Endothelial cell of umbilical vein (primary cell): Measurements from ENCODE around the gene HNRNPK. TPM values are rescaled to one million over a fixed set of nuclear protein-coding genes. Genes with fewer than 3 reads are reported as not detected.
"Not testable (repeated sequence)": the region's sequence is repeated elsewhere in the genome, so short reads cannot be mapped to it uniquely, and the experiment has no call there.

ENCODE experiments used
- BruUV-seq: library from RNA; stranded (reverse); fragments of 400-500 nt; replicated peaks from 2 replicates; lab custom pipeline; 2021; lab: Mats Ljungman, UMichigan
- CTCF ChIA-PET: fragments of 300-600, 350-600 bp; sonication (Branson Sonifier 250); formaldehyde crosslinking; loops from one replicate; lab custom pipeline; 2021; ENCODE audit warnings: antibody characterized with exemption, inconsistent platforms; lab: Charles Lee
- POLR2A ChIA-PET: fragments of 300-600, 350-600 bp; sonication (Branson Sonifier 250); formaldehyde crosslinking; loops from one replicate; lab custom pipeline; 2021; ENCODE audit warnings: antibody characterized with exemption, inconsistent platforms; lab: Charles Lee
- DNase-seq: peaks from one replicate; pipeline ENCODE4 v3.0.0-alpha.2; 2011; ENCODE audit warnings: low read depth, low spot score
- FAIRE-seq: peaks from 2 replicates; lab custom pipeline; 2011; peaks lifted over from hg19 to GRCh38; lab: Jason Lieb, UNC
- H2AFZ ChIP-seq: 2 replicates; pipeline ENCODE4 v1.6.0; 2012; ENCODE audit warnings: low read depth, low read length, control low read depth, inconsistent platforms
- H3K27ac ChIP-seq: 2 replicates; pipeline ENCODE4 v1.5.1; 2011; ENCODE audit warnings: low read depth, mild to moderate bottlenecking, control low read depth, low read length, moderate library complexity; ENCODE audit not compliant: insufficient read depth
- H3K27me3 ChIP-seq, 2 experiments: 2 replicates each; pipeline versions ENCODE4 v1.6.0 to v1.6.1; 2011; ENCODE audit warnings: low read length in 2 of 2, mixed read lengths in 1 of 2; ENCODE audit not compliant: control insufficient read depth in 2 of 2, insufficient read depth in 2 of 2
- H3K36me3 ChIP-seq, 2 experiments: 2 replicates in 1 of 2; 3 replicates in 1 of 2; pipeline ENCODE4 v1.5.1; 2011; ENCODE audit warnings: low read length in 2 of 2, mild to moderate bottlenecking in 1 of 2, moderate library complexity in 1 of 2; ENCODE audit not compliant: control insufficient read depth in 2 of 2, insufficient read depth in 2 of 2; ENCODE audit errors: extremely low read depth in 1 of 2
- H3K4me1 ChIP-seq: 3 replicates; pipeline ENCODE4 v1.5.1; 2011; ENCODE audit warnings: mild to moderate bottlenecking, low read length; ENCODE audit not compliant: control insufficient read depth, insufficient read depth; ENCODE audit errors: extremely low read depth
- H3K4me2 ChIP-seq: 2 replicates; pipeline ENCODE4 v1.6.1; 2011; ENCODE audit warnings: low read length, control low read depth, mixed read lengths; ENCODE audit not compliant: insufficient read depth
- H3K4me3 ChIP-seq, 3 experiments: fragments of 200-600 bp in 1 of 3; sonication (generic), shearing (Covaris generic) in 1 of 3; replicated peaks in 1 of 3; 2 replicates each; pipeline ENCODE4 v1.5.1; 2011 to 2016; ENCODE audit warnings: control low read depth in 3 of 3, low read length in 3 of 3, mild to moderate bottlenecking in 2 of 3, inconsistent platforms in 1 of 3, low read depth in 1 of 3, moderate library complexity in 1 of 3; ENCODE audit not compliant: insufficient read depth in 1 of 3
- H3K79me2 ChIP-seq: 2 replicates; pipeline ENCODE4 v1.6.0; 2012; ENCODE audit warnings: low read length, inconsistent platforms; ENCODE audit not compliant: control insufficient read depth, insufficient read depth
- H3K9ac ChIP-seq: replicated peaks from 2 replicates; pipeline ENCODE3; 2011; ENCODE audit warnings: low read length, control low read depth; ENCODE audit not compliant: insufficient read depth; ENCODE audit errors: extremely low read depth
- H3K9me1 ChIP-seq: replicated peaks from 3 replicates; pipeline ENCODE4 v1.6.0; 2011; ENCODE audit warnings: mild to moderate bottlenecking, low read length; ENCODE audit not compliant: control insufficient read depth, insufficient read depth; ENCODE audit errors: extremely low read depth
- H3K9me3 ChIP-seq: replicated peaks from 2 replicates; pipeline ENCODE4 v1.5.1; 2012; ENCODE audit warnings: low read length, inconsistent platforms; ENCODE audit not compliant: control insufficient read depth, insufficient read depth
- H4K20me1 ChIP-seq: replicated peaks from 2 replicates; pipeline ENCODE3; 2011; ENCODE audit warnings: mild to moderate bottlenecking, low read length; ENCODE audit not compliant: control insufficient read depth, insufficient read depth; ENCODE audit errors: extremely low read depth
- CTCF ChIP-seq, 2 donors: IDR thresholded peaks; 1 replicate in 1 of 2; 2 replicates in 1 of 2; pipeline ENCODE4 v1.5.1; 2011; ENCODE audit warnings: low read length in 2 of 2, mild to moderate bottlenecking in 2 of 2, moderate library complexity in 2 of 2, control low read depth in 1 of 2, inconsistent platforms in 1 of 2, low read depth in 1 of 2; ENCODE audit not compliant: insufficient read depth in 1 of 2; ENCODE audit errors: extremely low read depth in 1 of 2
- EZH2 ChIP-seq: IDR thresholded peaks from 2 replicates; pipeline ENCODE4 v1.6.1; 2012; ENCODE audit warnings: borderline replicate concordance, low read depth, mild to moderate bottlenecking, moderate library complexity, low read length, inconsistent platforms; ENCODE audit not compliant: severe bottlenecking
- FOS ChIP-seq: IDR thresholded peaks from 2 replicates; pipeline ENCODE4 v1.6.1; 2011; ENCODE audit warnings: mild to moderate bottlenecking, low read length, moderate library complexity, borderline replicate concordance; ENCODE audit not compliant: insufficient read depth
- GATA2 ChIP-seq: IDR thresholded peaks from 2 replicates; pipeline ENCODE4 v1.7.0; 2011; ENCODE audit warnings: low read depth, mild to moderate bottlenecking, moderate library complexity, mixed read lengths, low read length; ENCODE audit not compliant: insufficient read length, insufficient read depth
- JUN ChIP-seq: IDR thresholded peaks from 2 replicates; pipeline ENCODE4 v1.6.1; 2011; ENCODE audit warnings: borderline replicate concordance, low read depth; ENCODE audit not compliant: insufficient read length, insufficient read depth
- MAX ChIP-seq: IDR thresholded peaks from 2 replicates; pipeline ENCODE4 v1.6.1; 2011; ENCODE audit not compliant: insufficient read depth, insufficient read length
- MYC ChIP-seq: IDR thresholded peaks from one replicate; pipeline ENCODE4 v1.6.1; 2011; ENCODE audit warnings: mild to moderate bottlenecking, low read depth, low read length
- POLR2A ChIP-seq: IDR thresholded peaks from 2 replicates; pipeline ENCODE4 v1.6.1; 2012; ENCODE audit warnings: low read depth, mild to moderate bottlenecking, control low read depth, low read length
- POLR2AphosphoS5 ChIP-seq: IDR thresholded peaks from 2 replicates; pipeline ENCODE4 v1.6.1; 2012; ENCODE audit warnings: low read depth, mild to moderate bottlenecking, control low read depth, low read length, moderate library complexity; ENCODE audit not compliant: insufficient read depth
- dilution Hi-C: fragments of 300-500 bp; cut with MboI; formaldehyde crosslinking; loops from one replicate; pipeline ENCODE4 v1.15.0; 2019; ENCODE audit warnings: low sequenced_read_pairs; ENCODE audit not compliant: extremely low pct_ligation_motif_present
- intact Hi-C: fragments of 100-400 bp; cut with micrococcal nuclease; formaldehyde crosslinking; loops from one replicate; pipeline ENCODE4 v1.10.0; 2022
- polyA plus RNA-seq, 4 experiments: library from polyadenylated mRNA; depleted of rRNA in 3 of 4; stranded (reverse) in 3 of 4; unstranded in 1 of 4; fragments of >200 nt; gene quantifications; 2 replicates each; pipeline versions ENCODE4 v1.2.1 to v1.2.3, GENCODE V29; 2011 to 2012; ENCODE audit warnings: missing spikeins in 1 of 4
- total RNA-seq: library from RNA; stranded (reverse); gene quantifications from 2 replicates; pipeline ENCODE4 v1.2.3, GENCODE V29; 2021

Gene HNRNPK
- total and polyA plus RNA-seq, 2 donors (not counting 3 experiments of a cell fraction or from before 2014, with no cell fraction given), result 399 to 663 TPM

GRCh38 chr9:83948096-83948495, 31.9 kb downstream of the HNRNPK start:
- H3K36me3 ChIP-seq, dilution Hi-C loops, CTCF ChIA-PET, H2AFZ ChIP-seq, H3K4me3 ChIP-seq, DNase-seq, H3K9me1 ChIP-seq, H3K27me3 ChIP-seq, POLR2A ChIA-PET, intact Hi-C loops, FAIRE-seq, H3K4me2 ChIP-seq, H3K27ac ChIP-seq, H3K79me2 ChIP-seq, BruUV-seq, H3K9ac ChIP-seq, H3K9me3 ChIP-seq, H3K4me1 ChIP-seq, H4K20me1 ChIP-seq: not testable (repeated sequence)

GRCh38 chr9:83940590-83941303, 39.3 kb downstream of the HNRNPK start:
- no peaks in the 10 kb centered on the region for H3K36me3 ChIP-seq
- TF ChIP-seq MAX, result no peak
- no peak for TF ChIP-seq GATA2
- no peak for TF ChIP-seq POLR2A
- no peak for TF ChIP-seq EZH2
- no peak for TF ChIP-seq MYC
- no peak for TF ChIP-seq FOS
- no peak for TF ChIP-seq POLR2AphosphoS5
- no peak for TF ChIP-seq CTCF (IDR thresholded peaks at IDR 0.05; ENCODE audit: extremely low read depth in 1 of 2, insufficient read depth in 1 of 2, low read depth in 1 of 2, low read length in 2 of 2)
- TF ChIP-seq JUN, result no peak
- CTCF ChIA-PET, result interaction anchor here (1.0 to 6.5 kb wide), 4 partner anchors 9 to 374 kb away, joined by 3 to 54 read pairs (median 6); no protein-coding TSS in a partner anchor
- DNase-seq (no peak), FAIRE-seq (no peak)
- no peaks in the 10 kb centered on the region for H3K4me1 ChIP-seq
- POLR2A ChIA-PET, result no interaction called here
- no peak overlapping the region for H3K27ac ChIP-seq
- H3K9me3 ChIP-seq, result no peaks in the 10 kb centered on the region
- H3K9ac ChIP-seq, result no peak overlapping the region
- no peaks in the 10 kb centered on the region for H3K27me3 ChIP-seq
- H3K9me1 ChIP-seq, result no peaks in the 10 kb centered on the region
- H2AFZ ChIP-seq, result no peak overlapping the region
- H3K4me3 ChIP-seq, result no peak overlapping the region
- H3K4me2 ChIP-seq, result no peak overlapping the region
- intact Hi-C loops, result no loop called here
- BruUV-seq, result no TSS peak
- no peaks in the 10 kb centered on the region for H3K79me2 ChIP-seq
- no peaks in the 10 kb centered on the region for H4K20me1 ChIP-seq
- dilution Hi-C loops, result no loop called here
